GM19043 (cell line): ENCODE measurements around the gene RARRES2.
"Not testable (repeated sequence)": the region's sequence is repeated elsewhere in the genome, so short reads cannot be mapped to it uniquely, and the experiment has no call there.

Source experiments
- ATAC-seq: cut with Tn5 transposase; IDR thresholded peaks from one replicate; pipeline ENCODE4 v1.9.1; 2021; ENCODE audit warnings: low read depth; ENCODE audit not compliant: unreplicated experiment

The RARRES2 gene

GRCh38 chr7:150341263-150342120, at the start of gene RARRES2:
Gene RARRES2 (minus strand): TSS chr7:150341629. CDS start chr7:150340609, 1,020 bp downstream.
- ATAC-seq: no peak

DNA sequence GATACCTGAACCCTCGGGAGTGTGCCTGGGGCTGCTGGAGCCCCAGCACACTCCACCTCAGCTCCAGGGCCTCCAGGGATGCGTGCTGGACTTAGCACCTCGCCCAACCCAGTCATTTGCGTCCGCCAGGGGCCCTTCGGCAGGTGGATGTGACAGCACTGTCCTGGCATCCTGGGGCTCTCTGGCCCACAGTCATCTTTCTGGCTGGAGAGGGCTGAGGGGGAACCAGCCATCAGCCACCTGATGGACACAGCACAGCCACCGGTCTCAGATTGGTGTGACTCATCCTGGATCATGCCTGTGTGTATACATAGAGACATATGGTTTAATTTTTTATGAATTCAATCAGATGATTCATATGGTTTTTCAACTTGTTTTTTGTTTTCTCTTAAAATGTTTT, 48.8 kb upstream of the RARRES2 start:
- no peak for ATAC-seq

DNA sequence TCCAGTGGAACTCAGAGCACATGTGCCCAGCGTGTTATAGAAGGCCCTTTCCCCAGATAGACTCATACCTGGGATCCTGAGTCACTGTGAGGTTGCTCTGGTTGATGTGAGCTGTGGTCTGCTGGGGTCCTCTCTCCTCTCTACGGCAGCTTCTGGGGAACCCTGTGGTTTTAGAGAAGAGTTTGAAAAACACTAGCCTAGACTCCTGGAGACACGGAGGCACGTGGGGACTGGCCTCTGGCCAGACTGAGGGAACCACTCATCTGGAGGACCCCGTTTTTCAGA, 48.0 kb upstream of the RARRES2 start:
- no peak for ATAC-seq

DNA sequence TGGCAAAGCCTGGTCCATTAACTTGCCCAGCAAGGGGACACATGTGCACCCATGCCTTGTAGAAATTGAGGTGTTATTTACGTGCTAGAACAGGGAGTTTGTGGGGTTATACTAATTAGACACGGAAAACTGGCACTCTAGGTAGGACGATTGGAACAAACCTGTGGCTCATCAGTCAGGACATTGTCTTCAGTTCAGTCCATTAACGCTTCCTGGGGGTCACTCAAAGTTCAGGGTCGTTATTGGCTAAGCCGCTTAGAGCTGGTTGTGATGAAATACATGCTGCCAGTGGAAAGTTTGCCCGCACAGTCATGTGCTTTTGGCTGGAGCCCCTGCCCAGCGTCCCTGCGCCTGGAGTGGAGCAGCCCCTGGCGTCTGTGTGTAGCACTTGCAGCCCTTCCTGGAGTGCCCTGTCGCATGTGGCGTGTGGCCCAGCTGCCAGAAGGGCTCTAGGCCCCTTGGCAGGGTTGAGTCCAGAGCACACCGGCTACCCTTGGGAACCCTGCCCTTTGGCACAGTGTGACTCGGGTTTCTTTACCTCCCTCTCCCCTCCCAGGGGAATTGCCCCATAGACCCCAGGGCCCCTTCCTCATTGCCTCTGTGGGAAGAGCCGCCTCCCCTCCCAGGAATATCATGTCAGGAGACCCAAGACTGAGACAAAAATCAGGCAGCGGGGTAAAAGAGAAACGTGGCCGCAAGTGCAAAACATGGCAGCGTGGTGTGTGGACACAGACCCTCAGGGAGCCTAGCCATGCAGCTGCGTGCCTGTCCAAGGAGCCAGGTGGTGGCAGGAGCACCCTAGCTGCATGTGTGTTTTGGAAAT, 47.5 kb upstream of the RARRES2 start:
- ATAC-seq: no peak

DNA sequence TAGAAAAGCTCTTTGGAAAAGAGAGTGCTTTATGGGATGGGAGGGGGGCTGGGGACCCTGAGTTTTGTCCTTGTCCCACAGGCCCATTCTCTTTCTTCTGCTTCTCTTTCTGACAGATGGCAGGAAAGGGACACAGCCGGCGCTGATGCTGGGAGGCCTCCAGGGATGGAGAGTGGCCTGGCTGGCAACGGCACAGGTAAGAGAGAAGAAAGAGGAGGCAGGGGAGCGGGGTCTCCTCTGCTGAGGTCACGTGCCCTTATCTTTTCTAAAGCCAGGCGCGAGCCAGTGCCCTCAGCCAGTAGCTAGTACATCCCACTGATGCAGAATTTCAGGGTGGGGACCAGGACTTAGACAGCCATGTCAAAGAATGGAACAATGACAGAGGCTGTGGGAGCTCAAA, 46.9 kb upstream of the RARRES2 start:
- no peak for ATAC-seq

DNA sequence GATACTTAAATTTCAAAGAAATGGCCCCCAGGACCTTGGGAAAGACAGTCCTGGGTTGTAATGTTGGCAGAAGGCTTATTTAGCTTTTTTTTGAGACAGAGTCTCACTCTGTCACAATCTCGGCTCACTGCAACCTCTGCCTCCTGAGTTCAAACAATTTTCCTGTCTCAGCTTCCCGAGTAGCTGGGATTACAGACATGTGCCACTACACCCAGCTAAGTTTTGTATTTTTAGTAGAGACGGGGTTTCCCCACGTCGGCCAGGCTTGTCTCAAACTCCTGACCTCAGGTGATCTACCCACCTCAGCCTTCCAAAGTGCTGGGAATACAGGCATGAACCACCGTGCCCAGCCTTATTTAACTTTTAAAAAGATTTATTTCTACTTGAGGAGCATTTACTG, 44.5 kb upstream of the RARRES2 start:
- not testable (repeated sequence) for ATAC-seq

GRCh38 chr7:150385302-150385723, 43.9 kb upstream of the RARRES2 start:
- no peak for ATAC-seq

- ATAC-seq: no peak
Measured at GRCh38 chr7:150384406-150385301, 43.2 kb upstream of the RARRES2 start.

- ATAC-seq: no peak
Measured at GRCh38 chr7:150383710-150384397, 42.4 kb upstream of the RARRES2 start.

DNA sequence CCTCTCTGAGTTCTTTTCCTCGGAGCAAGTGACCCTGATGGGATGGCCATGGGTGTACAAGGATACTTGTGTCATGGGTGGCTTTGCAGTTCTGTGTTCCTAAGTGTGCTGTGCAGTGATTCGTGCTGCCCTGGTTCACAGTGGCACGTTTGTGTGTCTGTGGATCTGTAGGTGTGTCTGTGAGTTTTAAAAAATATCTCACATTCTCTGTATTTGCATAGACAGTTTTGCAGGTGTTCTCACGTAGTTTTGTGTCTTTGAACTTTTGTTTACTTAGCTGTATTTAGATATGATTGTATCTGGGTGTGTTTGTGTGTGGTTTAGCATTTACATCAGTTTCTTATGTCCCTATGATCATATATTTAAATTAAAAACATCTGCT, 41.4 kb upstream of the RARRES2 start:
- ATAC-seq: no peak

GRCh38 chr7:150382123-150382843, 40.9 kb upstream of the RARRES2 start:
- no peak for ATAC-seq

- no peak for ATAC-seq
Measured at GRCh38 chr7:150381785-150382122, 40.3 kb upstream of the RARRES2 start.

GRCh38 chr7:150381096-150381495, 39.7 kb upstream of the RARRES2 start:
- no peak for ATAC-seq

- ATAC-seq: no peak
Measured at GRCh38 chr7:150380463-150380862, 39.0 kb upstream of the RARRES2 start.

DNA sequence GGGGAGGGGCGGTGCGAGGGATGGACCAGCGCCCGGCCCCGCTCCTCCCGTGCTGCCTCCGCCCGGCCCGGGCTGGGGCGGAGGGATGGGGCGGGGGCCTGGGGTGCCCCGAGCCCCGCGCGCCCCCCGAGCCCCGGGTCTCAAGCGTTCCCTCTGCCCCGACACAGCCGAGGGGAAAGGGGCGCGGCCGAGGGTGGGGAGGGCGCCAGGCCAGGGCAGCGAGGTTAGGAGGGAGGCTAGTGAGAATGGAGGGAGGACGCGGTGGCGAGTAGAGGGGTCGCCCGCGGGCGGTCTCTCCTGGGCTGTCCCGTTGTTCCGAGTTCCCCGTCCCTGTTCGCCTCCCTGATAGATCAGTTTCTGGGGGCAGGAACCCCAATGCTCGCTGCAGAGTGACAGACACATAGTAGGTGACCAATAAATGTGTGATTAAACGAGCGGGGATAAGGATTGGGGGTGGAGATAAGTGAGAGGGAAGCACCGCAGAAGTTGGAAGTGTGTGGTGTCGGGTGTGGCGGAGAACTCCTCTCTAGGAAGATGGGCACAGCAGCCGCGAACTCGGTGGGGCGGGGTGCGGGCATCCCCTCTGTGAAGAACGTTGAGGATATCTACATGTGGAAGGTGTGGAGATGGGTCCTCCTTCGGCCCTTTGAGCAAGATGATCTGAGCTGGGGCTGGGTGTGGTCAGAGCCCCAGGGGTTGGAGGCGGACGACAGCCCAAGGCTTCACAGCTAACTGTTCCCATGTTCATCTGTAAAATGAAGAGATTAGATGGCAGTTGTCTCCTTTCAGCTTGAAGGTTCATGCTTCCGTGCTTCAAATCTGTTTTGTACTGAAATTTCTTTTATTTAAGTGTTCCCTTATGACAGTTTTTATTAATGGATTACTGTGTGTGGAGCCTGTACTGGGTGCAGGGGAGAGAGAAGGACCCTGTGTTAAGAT, 38.3 kb upstream of the RARRES2 start:
- peak; percentile 16 for ATAC-seq

- ATAC-seq: peak; percentile 65
Measured at GRCh38 chr7:150378853-150379440, 37.5 kb upstream of the RARRES2 start, which contains the start of gene ZNF775. Gene ZNF775 (plus strand): TSS chr7:150379330. CDS start chr7:150388471, 9,141 bp downstream.

- peak; percentile 25 for ATAC-seq
Measured at GRCh38 chr7:150378115-150378852, 36.9 kb upstream of the RARRES2 start.
